HFFc6 (cell line): ENCODE measurements around the gene RIT2. TPM values are rescaled to one million over a fixed set of nuclear protein-coding genes. Genes with fewer than 3 reads are reported as not detected.

Experiments
- DNase-seq: peaks from one replicate; pipeline ENCODE4 v3.0.0-alpha.2; 2018
- H3K27ac Mint-ChIP-seq: 2 replicates; pipeline ENCODE4 v1.8.0; 2020; ENCODE audit warnings: mild to moderate bottlenecking, mixed read lengths
- H3K27me3 Mint-ChIP-seq: 2 replicates; pipeline ENCODE4 v1.8.0; 2021; ENCODE audit warnings: mild to moderate bottlenecking, moderate library complexity, mixed read lengths; ENCODE audit not compliant: insufficient read depth
- H3K36me3 Mint-ChIP-seq: 2 replicates; pipeline ENCODE4 v1.8.0; 2021; ENCODE audit warnings: low read depth, mixed read lengths
- H3K4me1 Mint-ChIP-seq: 2 replicates; pipeline ENCODE4 v1.8.0; 2020; ENCODE audit warnings: low read depth, mixed read lengths
- H3K4me3 Mint-ChIP-seq: 2 replicates; pipeline ENCODE4 v1.8.0; 2020; ENCODE audit warnings: mild to moderate bottlenecking, moderate library complexity, mixed read lengths
- H3K9me3 Mint-ChIP-seq: 2 replicates; pipeline ENCODE4 v1.8.0; 2020; ENCODE audit warnings: mild to moderate bottlenecking, mixed read lengths
- CTCF ChIP-seq: fragments of 200-600 bp; sonication (generic); IDR thresholded peaks from 2 replicates; pipeline ENCODE4 v1.5.0; 2021; ENCODE audit warnings: antibody characterized with exemption, mild to moderate bottlenecking
- total RNA-seq, 6 experiments: library from RNA; stranded (reverse); fragmentation: NEBNext Ultra II Directional; extraction: Animal tissue kit (Norgen Biotek cat#: 25700); gene quantifications; 2 replicates in 1 of 6; 3 replicates in 5 of 6; pipeline ENCODE4 v1.2.3, GENCODE V29; 2021

Gene RIT2
- total RNA-seq, 6 experiments from 2014 or later: not detected

GRCh38 chr18:42821492-42821891 lies 294.0 kb downstream of the RIT2 start:
- Mint-ChIP-seq H3K27me3 (no peaks in the 10 kb centered on the region), H3K4me1 (no peaks in the 10 kb centered on the region), H3K27ac (no peak overlapping the region), H3K4me3 (no peak overlapping the region), H3K9me3 (peaks cover 17% of the 10 kb centered on the region), H3K36me3 (no peaks in the 10 kb centered on the region)
- TF ChIP-seq CTCF: no peak
- no peak for DNase-seq

GRCh38 chr18:42814618-42815017 lies 300.9 kb downstream of the RIT2 start:
- H3K4me3 Mint-ChIP-seq: no peak overlapping the region
- DNase-seq: no peak
- H3K36me3 Mint-ChIP-seq: no peaks in the 10 kb centered on the region
- H3K9me3 Mint-ChIP-seq: peaks cover 28% of the 10 kb centered on the region
- H3K27me3 Mint-ChIP-seq: no peaks in the 10 kb centered on the region
- H3K4me1 Mint-ChIP-seq: no peaks in the 10 kb centered on the region
- no peak for TF ChIP-seq CTCF
- H3K27ac Mint-ChIP-seq: no peak overlapping the region

GRCh38 chr18:42814184-42814583 lies 301.3 kb downstream of the RIT2 start:
- no peaks in the 10 kb centered on the region for H3K4me1 Mint-ChIP-seq
- no peaks in the 10 kb centered on the region for H3K36me3 Mint-ChIP-seq
- no peak overlapping the region for H3K27ac Mint-ChIP-seq
- H3K4me3 Mint-ChIP-seq: no peak overlapping the region
- no peak for DNase-seq
- H3K27me3 Mint-ChIP-seq: no peaks in the 10 kb centered on the region
- TF ChIP-seq CTCF: no peak
- peaks cover 28% of the 10 kb centered on the region for H3K9me3 Mint-ChIP-seq

GRCh38 chr18:42813570-42813969 lies 301.9 kb downstream of the RIT2 start:
- H3K27ac Mint-ChIP-seq: no peak overlapping the region
- TF ChIP-seq CTCF: no peak
- peaks cover 28% of the 10 kb centered on the region for H3K9me3 Mint-ChIP-seq
- no peak overlapping the region for H3K4me3 Mint-ChIP-seq
- DNase-seq: no peak
- H3K36me3 Mint-ChIP-seq: no peaks in the 10 kb centered on the region
- no peaks in the 10 kb centered on the region for H3K4me1 Mint-ChIP-seq
- no peaks in the 10 kb centered on the region for H3K27me3 Mint-ChIP-seq

- no peak for TF ChIP-seq CTCF
- no peaks in the 10 kb centered on the region for H3K27me3 Mint-ChIP-seq
- no peaks in the 10 kb centered on the region for H3K4me1 Mint-ChIP-seq
- no peak for DNase-seq
- no peaks in the 10 kb centered on the region for H3K36me3 Mint-ChIP-seq
- H3K27ac Mint-ChIP-seq: no peak overlapping the region
- H3K9me3 Mint-ChIP-seq: peaks cover 20% of the 10 kb centered on the region
- no peak overlapping the region for H3K4me3 Mint-ChIP-seq
Measured at GRCh38 chr18:42807887-42808286, 307.6 kb downstream of the RIT2 start.

- Mint-ChIP-seq H3K27me3 (no peaks in the 10 kb centered on the region), H3K4me1 (no peaks in the 10 kb centered on the region)
- no peak for DNase-seq
Measured at GRCh38 chr18:42801706-42802105, 313.8 kb downstream of the RIT2 start.

More at GRCh38 chr18:42801706-42802105, 313.8 kb downstream of the RIT2 start:
- no peaks in the 10 kb centered on the region for H3K36me3 Mint-ChIP-seq
- no peak overlapping the region for H3K4me3 Mint-ChIP-seq
- H3K27ac Mint-ChIP-seq: no peak overlapping the region
- no peak for TF ChIP-seq CTCF
- H3K9me3 Mint-ChIP-seq: peaks cover 4% of the 10 kb centered on the region; the same call in 1 of the 2 replicates
